ENCODE data around the gene UBXN4.
"Not testable (repeated sequence)": the region's sequence is repeated elsewhere in the genome, so short reads cannot be mapped to it uniquely, and the experiment has no call there.

The UBXN4 gene

DNA sequence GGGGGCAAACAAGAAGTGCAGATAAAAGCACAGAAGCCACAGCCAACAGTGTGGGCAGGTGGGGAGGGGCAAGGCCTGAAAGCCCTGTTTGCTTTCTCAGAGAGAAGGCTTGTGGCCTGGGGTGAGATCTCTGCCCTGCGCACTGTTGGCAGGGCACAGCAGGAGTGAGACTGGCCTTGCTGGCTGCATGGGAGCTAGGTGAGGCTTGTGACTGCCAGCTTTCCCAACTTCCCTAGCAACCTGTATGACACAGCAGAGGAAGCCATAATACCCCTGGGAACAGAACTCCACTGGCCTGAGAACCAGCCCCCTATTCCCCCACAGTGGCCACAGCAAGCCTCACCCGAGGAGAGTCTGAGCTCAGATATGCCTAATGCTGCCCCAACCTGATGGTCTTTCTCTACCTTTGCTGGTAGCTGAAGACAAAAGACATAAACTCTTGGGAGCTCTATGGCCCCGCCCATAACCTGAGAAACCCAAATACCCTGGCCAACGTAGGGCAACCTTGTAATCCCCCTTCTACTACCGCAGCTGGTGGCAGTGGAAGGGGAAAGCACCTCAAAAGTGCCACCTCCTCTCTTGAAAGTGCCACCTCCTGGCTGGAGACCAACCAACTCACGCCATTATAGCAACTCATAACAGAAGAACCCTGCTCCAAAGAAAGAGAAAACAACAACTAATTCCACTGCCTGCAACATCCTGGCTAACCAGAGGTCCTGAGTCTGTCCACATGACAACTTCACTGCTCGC is 50.9 kb downstream of the UBXN4 start:
- DNase-seq (ENCODE audit: low read depth), result no peak
- no peak overlapping the region for H3K4me3 ChIP-seq (ENCODE audit: control insufficient read depth, low read depth, low read length)
- TF ChIP-seq CTCF (IDR thresholded peaks at IDR 0.05; ENCODE audit: control insufficient read depth, insufficient read depth, low read depth, low read length, missing control alignments), result no peak

DNA sequence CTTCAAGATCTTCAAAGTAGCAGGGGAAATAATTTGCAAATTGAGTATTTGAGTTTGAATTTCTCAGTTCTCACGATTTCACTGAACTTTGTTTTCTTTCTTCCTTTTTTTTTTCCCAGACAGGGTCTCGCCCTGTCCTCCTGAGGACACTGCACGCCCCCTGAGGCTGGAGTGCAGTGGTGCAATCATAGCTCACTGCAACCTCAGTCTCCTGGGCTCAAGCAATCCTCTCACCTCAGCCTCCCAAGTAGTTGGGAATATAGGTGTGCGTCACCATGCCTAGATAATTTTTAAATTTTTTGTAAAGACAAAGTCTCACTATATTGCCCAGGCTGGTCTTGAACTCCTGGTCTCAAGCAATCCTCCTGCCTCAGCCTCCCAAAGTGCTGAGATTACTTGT is 54.0 kb downstream of the UBXN4 start:
- DNase-seq (ENCODE audit: low read depth); H3K4me3 ChIP-seq (ENCODE audit: control insufficient read depth, low read depth, low read length): not testable (repeated sequence)

DNA sequence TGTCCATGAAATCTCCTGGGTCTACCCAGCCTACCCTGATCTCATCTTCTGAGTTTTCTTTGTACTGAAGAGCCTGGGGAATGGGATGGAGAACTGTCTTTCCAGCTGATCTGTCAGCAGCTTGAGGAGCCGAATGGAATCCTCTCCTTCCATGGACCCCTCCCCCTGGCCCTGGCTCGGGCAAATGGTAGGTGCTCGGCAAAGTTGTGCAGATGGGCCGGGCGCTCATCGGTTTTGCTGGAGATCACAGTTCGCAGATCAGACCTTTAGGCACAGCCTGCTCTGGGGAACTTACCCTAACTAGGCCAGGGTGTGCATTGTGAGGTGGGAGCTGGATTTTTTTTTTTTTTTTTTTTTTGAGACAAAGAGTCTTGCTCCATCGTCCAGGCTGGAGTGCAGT is 55.0 kb downstream of the UBXN4 start:
- H3K4me3 ChIP-seq (ENCODE audit: control insufficient read depth, low read depth, low read length), result no peak overlapping the region
- TF ChIP-seq CTCF (IDR thresholded peaks at IDR 0.05; ENCODE audit: control insufficient read depth, insufficient read depth, low read depth, low read length, missing control alignments), result no peak
- no peak for DNase-seq (ENCODE audit: low read depth)

- DNase-seq (ENCODE audit: low read depth), result peak; percentile 49
- no peak overlapping the region for H3K4me3 ChIP-seq (ENCODE audit: control insufficient read depth, low read depth, low read length)
- TF ChIP-seq CTCF (IDR thresholded peaks at IDR 0.05; ENCODE audit: control insufficient read depth, insufficient read depth, low read depth, low read length, missing control alignments), result peak; percentile 97
Observed at GRCh38 chr2:135797497-135798274, 56.0 kb downstream of the UBXN4 start.

GRCh38 chr2:135798275-135798705 is 56.6 kb downstream of the UBXN4 start:
- DNase-seq (ENCODE audit: low read depth), result no peak
- no peak overlapping the region for H3K4me3 ChIP-seq (ENCODE audit: control insufficient read depth, low read depth, low read length)
- no peak for TF ChIP-seq CTCF (IDR thresholded peaks at IDR 0.05; ENCODE audit: control insufficient read depth, insufficient read depth, low read depth, low read length, missing control alignments)

DNA sequence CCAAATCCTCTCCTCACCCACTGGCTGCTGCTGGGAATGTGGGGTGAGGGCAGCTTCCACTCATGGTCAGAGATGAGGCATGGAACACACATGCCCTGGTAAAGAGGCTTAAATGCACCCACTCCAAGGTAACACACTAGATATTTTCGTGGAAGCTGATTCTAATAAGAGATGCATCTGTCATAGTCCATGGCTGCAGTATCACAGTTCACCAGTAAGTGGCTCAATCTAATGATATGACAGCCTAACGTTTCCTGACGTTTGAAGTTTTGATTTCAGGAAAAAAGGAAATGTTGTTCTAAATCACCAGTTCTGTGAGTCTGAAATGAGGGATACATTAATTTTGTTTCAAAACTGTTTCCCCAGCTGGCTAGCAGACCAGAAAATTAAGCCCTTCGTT is 57.1 kb downstream of the UBXN4 start:
- DNase-seq (ENCODE audit: low read depth), result no peak
- no peak overlapping the region for H3K4me3 ChIP-seq (ENCODE audit: control insufficient read depth, low read depth, low read length)
- peak; percentile 16 for TF ChIP-seq CTCF (IDR thresholded peaks at IDR 0.05; ENCODE audit: control insufficient read depth, insufficient read depth, low read depth, low read length, missing control alignments)

DNA sequence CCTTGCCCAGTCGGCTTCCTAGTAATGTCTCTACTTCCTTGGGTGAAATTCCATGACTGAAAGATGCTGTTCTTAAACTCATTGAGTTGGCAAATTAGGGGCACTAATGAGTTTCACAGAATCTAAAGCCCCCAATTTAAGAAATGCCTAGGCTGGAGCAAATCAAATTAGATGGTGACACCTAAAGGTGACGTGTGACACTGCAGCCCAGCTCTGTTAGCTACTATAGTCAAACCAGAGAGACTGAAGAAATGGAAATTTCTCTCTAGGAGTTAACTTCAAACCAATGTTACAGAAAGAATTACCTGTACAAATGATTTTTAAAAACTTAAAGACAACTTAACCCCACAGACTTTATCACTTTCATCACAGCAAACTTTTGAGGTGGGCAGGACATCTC is 58.1 kb downstream of the UBXN4 start:
- no peak for DNase-seq (ENCODE audit: low read depth)
- TF ChIP-seq CTCF (IDR thresholded peaks at IDR 0.05; ENCODE audit: control insufficient read depth, insufficient read depth, low read depth, low read length, missing control alignments), result no peak
- no peak overlapping the region for H3K4me3 ChIP-seq (ENCODE audit: control insufficient read depth, low read depth, low read length)

Measured in AG09309 (cell line).